HG03354 (cell line): ENCODE results near the gene CDR2L.
"Not testable (repeated sequence)": the region's sequence is repeated elsewhere in the genome, so short reads cannot be mapped to it uniquely, and the experiment has no call there.

ENCODE experiments used
- ATAC-seq: cut with Tn5 transposase; IDR thresholded peaks from one replicate; pipeline ENCODE4 v1.9.1; 2021; ENCODE audit warnings: mild to moderate bottlenecking; ENCODE audit not compliant: unreplicated experiment, poor library complexity, severe bottlenecking

CDR2L gene

GRCh38 chr17:75033346-75034235 lies 46.2 kb downstream of the CDR2L start:
- ATAC-seq: peak; percentile 51

DNA sequence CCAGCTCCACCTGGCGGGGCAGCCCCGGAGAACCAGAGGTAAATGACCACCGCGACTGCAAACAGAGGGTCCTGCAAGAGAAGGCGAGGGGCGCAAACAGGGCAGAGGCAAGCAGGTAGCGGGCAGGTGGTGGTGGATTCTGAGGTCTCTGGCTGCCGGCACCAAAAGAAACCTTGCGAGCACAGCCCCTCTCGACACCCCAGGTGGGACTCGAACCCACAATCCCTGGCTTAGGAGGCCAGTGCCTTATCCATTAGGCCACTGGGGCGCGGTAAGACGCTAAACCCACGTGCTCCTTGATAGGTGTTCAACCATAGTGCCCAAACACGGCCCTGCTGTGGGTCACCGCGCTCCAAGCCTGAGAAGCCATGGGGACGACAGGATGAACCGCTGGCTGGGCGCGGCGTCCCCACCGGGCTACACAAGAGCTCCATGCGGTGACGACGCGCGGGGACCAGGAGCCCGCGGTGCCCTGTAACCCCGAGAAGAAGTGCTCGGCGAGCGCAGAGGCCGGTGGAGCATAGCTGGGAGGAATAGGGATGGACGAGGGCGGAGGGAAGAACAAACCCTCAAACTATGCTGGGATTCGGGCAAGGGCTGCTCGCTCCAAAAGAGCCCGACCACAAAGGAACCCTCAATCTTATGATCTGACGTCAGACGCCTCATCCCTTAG lies 46.9 kb downstream of the CDR2L start:
- peak; percentile 65 for ATAC-seq

DNA sequence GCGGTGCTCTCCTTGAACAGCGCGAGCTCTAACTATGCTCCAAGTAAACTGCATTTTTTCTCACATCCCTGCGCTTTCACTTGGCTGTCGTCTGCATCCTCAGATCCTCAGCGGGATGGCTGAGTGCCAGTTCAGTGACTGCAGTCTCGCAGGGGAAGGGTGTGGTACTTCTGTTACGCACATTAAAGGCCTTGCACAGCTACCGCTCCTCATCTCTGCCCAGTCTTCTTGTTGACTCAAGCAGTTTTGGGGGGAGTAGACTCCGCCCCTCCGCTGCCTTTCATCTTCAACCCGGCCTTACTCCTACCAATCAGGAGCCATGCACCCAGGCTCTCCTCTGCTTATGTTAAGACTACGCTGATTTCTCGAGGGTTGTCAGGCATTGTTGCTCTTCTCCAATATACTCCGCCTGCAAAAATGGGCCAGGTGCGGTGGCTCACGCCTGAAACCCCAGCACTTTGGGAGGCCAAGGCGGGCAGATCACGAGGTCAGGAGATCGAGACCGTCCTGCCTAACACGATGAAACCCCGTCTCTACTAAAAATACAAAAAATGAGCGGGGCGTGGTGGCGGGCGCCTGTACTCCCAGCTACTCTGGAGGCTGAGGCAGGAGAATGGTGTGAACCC lies 49.3 kb downstream of the CDR2L start:
- no peak for ATAC-seq

DNA sequence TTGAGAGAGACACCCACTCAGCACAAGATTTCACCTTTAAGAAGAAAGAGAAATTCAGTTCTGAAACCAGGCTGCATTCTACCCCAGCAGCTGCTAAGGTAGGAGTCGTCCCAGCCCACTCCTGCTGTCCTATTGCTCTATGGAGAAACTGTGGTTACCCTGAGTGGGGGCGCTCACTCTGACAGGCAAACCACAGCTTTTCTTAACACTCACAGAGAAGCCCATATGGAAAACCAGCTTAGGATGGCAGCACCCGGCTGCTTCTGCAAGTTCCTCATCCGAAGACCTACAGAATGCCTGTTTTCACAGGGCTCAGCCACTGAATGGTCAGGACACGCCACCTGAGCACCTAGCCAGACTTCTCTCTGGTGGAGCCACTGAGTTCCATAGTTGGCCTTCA lies 51.8 kb downstream of the CDR2L start:
- no peak for ATAC-seq

DNA sequence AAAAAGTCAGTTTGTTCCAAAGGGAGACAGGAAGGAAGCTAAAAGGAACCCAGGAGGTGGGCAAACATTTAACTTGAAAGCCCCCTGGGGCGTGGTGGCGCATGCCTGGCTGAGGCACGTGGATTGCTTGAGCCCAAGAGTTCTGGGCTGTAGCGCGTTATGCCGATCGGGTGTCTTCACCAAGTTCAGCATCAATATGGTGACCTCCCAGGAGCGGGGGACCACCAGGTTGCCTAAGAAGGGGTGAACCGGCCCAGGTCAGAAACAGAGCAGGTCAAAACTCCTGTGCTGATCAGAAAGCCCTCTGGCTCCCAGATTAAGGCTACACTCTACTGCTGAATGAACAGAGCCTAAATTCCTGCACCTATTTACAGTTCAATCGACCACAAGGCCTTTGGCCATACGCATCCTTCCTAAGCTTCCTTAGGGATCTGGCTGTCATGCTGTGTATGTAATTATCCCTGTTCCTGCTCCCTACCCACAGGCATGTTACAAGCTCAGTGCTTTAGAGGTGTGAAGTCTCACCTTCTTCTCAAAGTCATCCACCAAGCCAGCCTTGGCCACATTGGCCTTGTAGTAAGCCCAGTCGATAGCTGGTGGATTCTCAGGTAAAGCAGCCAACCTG lies 54.3 kb downstream of the CDR2L start:
- ATAC-seq: no peak

DNA sequence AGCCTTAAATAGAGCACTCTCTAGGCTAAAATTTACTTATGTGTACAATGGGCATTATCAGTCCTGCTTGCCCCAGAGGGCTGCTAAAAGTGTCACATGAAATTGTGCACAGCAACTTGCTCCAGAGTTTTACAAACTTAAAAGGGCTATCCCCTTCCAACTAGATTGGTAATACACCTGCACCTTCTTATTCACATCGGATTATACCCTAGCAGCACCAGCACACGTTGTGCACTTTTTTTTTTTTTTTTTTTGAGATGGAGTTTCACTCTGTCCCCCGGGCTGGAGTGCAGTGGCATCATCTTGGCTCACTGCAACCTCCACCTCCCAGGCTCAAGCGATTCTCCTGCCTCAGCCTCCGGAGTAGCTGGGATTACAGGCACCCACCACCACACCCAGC lies 56.4 kb downstream of the CDR2L start:
- ATAC-seq: not testable (repeated sequence)

DNA sequence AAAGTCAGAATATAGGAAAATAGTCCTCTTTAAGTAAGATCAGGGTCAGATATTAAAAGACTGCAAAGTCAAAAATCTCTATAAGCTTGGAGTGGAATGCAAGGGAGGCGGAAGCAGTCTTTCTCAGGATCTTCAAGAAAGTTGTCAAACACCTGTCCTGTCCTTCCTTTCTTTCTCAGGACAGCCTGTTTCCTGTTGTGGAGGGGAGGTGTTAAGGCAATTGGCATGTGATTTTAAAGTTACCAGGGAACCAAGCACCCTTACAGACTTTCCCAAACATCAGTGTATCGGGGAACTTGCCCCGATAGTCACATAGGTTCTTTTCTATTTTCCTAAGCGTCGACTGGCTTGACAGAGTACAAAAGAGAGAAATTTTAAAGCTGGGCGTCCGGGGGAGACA lies 57.3 kb downstream of the CDR2L start:
- no peak for ATAC-seq

DNA sequence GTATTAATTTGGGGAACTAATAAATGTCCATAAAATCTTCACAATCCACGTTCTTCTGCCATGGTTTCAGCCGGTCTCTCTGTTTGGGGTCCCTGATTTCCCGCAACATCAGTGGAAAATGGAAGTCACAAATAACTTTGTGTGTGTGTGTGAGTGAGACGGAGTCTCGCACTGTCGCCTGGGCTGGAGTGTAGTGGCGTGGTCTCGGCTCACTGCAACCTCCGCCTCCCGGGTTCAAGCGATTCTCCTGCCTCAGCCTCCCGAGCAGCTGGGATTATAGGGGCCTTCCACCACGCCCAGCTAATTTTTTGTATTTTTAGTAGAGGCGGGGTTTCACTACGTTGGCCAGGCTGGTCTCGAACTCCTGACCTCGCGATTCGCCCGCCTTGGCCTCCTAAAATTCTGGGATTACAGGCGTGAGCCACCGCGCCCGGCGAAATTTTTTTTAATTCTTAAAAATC lies 58.5 kb downstream of the CDR2L start:
- ATAC-seq: not testable (repeated sequence)

GRCh38 chr17:75046407-75047289 lies 59.2 kb downstream of the CDR2L start, which contains the start of the genes ATP5PD and KCTD2:
Gene ATP5PD, minus strand, starts transcription at chr17:75046969. Its CDS starts 4,319 bp downstream, at chr17:75042650.
Gene KCTD2, plus strand, starts transcription at chr17:75047225. Its CDS starts 26 bp downstream, at chr17:75047251.
- ATAC-seq: peak; percentile 96

DNA sequence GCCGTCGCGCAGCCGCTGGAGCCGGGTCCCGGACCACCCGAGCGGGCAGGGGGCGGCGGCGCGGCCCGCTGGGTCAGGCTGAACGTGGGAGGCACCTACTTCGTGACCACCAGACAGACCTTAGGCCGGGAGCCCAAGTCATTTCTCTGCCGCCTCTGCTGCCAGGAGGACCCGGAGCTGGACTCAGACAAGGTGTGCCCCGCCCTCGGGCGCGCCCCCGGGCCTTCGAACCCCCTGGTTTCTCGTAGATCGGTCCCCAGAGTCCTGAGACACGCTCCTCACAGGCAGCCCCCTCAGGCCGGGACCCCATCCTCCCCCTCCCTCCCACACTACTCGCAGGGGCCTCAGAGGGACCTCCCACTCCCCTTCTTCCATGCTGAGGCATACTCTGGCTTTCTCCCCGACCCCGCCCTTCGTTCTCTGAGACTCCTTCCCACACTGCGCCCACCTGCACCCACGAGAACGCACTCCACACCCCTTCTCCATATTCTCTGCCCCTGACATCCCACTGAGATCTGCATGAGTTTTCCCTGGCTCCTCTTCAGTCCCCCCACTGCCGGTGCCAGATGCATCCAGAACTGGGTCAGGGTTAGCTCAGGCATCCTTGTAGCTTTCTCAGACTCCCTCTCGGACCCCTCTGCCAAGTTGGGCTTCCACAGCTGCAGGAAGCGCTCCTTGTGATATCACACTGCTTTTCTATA lies 60.1 kb downstream of the CDR2L start:
- ATAC-seq: peak; percentile 21

GRCh38 chr17:75048249-75048878 lies 60.9 kb downstream of the CDR2L start:
- ATAC-seq: no peak

DNA sequence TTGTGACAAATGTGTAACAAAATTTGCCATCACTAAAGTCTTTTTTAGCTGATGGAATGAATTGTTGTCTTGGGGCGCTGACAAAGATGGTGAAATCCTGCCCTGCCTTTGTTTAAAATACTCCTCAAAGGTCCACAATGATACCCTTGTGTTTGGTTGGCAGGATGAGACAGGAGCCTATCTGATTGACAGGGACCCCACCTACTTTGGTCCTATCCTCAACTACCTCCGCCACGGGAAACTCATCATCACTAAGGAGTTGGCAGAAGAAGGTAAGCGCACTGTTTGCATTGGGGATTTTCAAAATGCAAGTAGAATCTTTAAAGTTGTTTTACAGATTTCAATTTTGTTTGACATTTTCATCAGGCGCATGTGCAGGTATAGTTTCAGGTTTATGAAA lies 61.6 kb downstream of the CDR2L start:
- ATAC-seq: no peak

GRCh38 chr17:75049706-75050105 lies 62.3 kb downstream of the CDR2L start:
- no peak for ATAC-seq

GRCh38 chr17:75051941-75052340 lies 64.5 kb downstream of the CDR2L start:
- ATAC-seq: no peak
